ENCODE data around the gene NHLRC2. TPM values are rescaled to one million over a fixed set of nuclear protein-coding genes. Genes with fewer than 3 reads are reported as not detected.

The NHLRC2 gene
- total and polyA plus RNA-seq, 2 donors (not counting 3 experiments of a cell fraction or from before 2014, with no cell fraction given) = 5.2 to 28.2 TPM

GRCh38 chr10:113950268-113950667 lies 95.8 kb downstream of the NHLRC2 start:
- no peak overlapping the region for H3K27ac ChIP-seq (ENCODE audit: insufficient read depth, low read depth, low read length)
- H3K36me3 ChIP-seq (ENCODE audit: control insufficient read depth in 2 of 2, extremely low read depth in 1 of 2, insufficient read depth in 2 of 2, low read length in 2 of 2) = no peaks in the 10 kb centered on the region
- ChIA-PET CTCF (no interaction called here), POLR2A (no interaction called here)
- peaks cover 6% of the 10 kb centered on the region for H3K4me1 ChIP-seq (ENCODE audit: control insufficient read depth, extremely low read depth, insufficient read depth, low read length)
- H3K79me2 ChIP-seq (ENCODE audit: control insufficient read depth, insufficient read depth, low read length) = no peaks in the 10 kb centered on the region
- no peak for FAIRE-seq
- H2AFZ ChIP-seq (ENCODE audit: low read depth, low read length) = no peak overlapping the region
- H3K9me3 ChIP-seq (replicated peaks; ENCODE audit: control insufficient read depth, insufficient read depth, low read length) = no peaks in the 10 kb centered on the region
- H4K20me1 ChIP-seq (replicated peaks; ENCODE audit: control insufficient read depth, extremely low read depth, insufficient read depth, low read length) = no peaks in the 10 kb centered on the region
- no TSS peak for BruUV-seq (replicated peaks)
- H3K4me2 ChIP-seq (ENCODE audit: insufficient read depth, low read length) = no peak overlapping the region
- H3K4me3 ChIP-seq (replicated peaks in 1 of 3; ENCODE audit: insufficient read depth in 1 of 3, low read depth in 1 of 3, low read length in 3 of 3) = no peak overlapping the region
- TF ChIP-seq MAX (IDR thresholded peaks at IDR 0.05; ENCODE audit: insufficient read depth, insufficient read length) = no peak
- TF ChIP-seq POLR2A (IDR thresholded peaks at IDR 0.05; ENCODE audit: low read depth, low read length) = no peak
- TF ChIP-seq EZH2 (IDR thresholded peaks at IDR 0.05; ENCODE audit: borderline replicate concordance, low read depth, low read length, severe bottlenecking) = no peak
- TF ChIP-seq MYC (IDR thresholded peaks at IDR 0.05; ENCODE audit: low read depth, low read length) = no peak
- TF ChIP-seq FOS (IDR thresholded peaks at IDR 0.05; ENCODE audit: borderline replicate concordance, insufficient read depth, low read length) = no peak
- TF ChIP-seq POLR2AphosphoS5 (IDR thresholded peaks at IDR 0.05; ENCODE audit: insufficient read depth, low read depth, low read length) = no peak
- TF ChIP-seq GATA2 (IDR thresholded peaks at IDR 0.05; ENCODE audit: insufficient read depth, insufficient read length, low read depth, low read length) = no peak
- TF ChIP-seq CTCF (IDR thresholded peaks at IDR 0.05; ENCODE audit: extremely low read depth in 1 of 2, insufficient read depth in 1 of 2, low read depth in 1 of 2, low read length in 2 of 2) = no peak
- intact Hi-C loops (cut with micrococcal nuclease) (no loop called here), dilution Hi-C loops (cut with MboI; ENCODE audit: extremely low pct_ligation_motif_present, low sequenced_read_pairs) (no loop called here)
- H3K9ac ChIP-seq (replicated peaks; ENCODE audit: extremely low read depth, insufficient read depth, low read length) = no peak overlapping the region
- DNase-seq (ENCODE audit: low read depth, low spot score) = no peak
- H3K9me1 ChIP-seq (replicated peaks; ENCODE audit: control insufficient read depth, extremely low read depth, insufficient read depth, low read length) = no peaks in the 10 kb centered on the region
- no peaks in the 10 kb centered on the region for H3K27me3 ChIP-seq (ENCODE audit: control insufficient read depth in 2 of 2, insufficient read depth in 2 of 2, low read length in 2 of 2)

Data from endothelial cell of umbilical vein (primary cell).